A204.1 (cell line): Measurements from ENCODE around the gene UROS.

Source experiments
- FAIRE-seq: peaks from 2 replicates; lab custom pipeline; 2012; peaks lifted over from hg19 to GRCh38; lab: Jason Lieb, UNC

Gene UROS

DNA sequence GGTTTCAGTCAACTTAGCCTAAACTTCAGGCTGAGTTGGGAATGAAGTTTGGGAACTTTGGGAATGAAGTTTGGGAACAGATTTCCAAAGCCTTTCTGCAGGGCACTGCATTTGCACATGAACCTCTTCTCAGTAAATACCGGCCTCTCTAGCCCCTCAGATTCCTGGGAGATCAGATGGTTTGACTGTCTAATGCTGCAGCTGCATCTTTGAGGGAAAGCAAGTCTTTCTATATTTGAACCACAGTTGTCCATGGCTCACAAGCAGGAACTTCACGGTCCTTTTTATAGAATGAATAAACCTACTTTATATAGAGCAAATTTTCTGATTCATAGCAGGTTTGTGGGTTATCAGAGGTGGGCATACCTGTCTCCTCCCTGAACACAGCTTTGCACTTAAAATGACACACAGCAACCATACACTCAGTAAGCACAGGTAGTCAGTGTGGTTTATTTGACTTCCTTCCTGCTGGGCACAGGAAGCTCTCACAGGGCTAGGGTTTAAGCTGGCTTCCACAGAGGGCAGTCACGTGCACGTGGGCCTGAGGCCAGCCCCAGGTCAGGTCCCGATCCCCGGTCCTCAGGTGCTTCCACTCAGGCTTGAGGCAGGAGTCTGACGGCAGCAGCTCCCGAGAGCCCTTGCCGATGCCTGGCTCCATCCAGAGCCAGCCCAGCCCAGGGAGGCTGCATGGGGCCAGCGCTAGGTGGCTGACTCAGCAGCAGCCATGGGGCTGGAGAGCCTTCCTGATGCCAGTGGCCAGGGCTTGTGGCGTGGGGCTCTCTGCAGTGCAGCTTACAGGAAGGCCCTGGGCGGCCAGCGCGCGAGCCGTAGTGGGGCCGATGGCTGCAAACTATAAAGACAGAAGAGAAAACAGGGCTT, 34.7 kb downstream of the UROS start:
- no peak for FAIRE-seq

DNA sequence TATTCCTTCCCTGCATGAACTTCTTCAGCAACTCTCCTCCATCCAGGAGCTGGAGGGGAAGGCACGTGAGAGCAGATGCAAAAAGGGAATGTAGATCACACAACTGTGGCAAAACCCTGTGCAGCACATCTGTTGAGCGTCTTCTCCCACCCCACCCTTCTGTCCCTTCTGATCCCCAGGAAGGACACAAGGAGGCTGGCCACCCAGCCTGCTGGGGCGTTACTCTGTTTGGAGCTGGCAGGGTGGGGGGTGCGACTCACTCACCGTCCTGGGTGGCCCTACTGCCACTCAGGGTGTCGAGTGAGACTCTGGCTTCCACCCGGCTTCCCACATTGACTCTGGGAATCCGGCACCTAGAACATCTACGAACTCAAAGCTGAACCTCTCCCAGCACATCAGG, 37.3 kb downstream of the UROS start:
- no peak for FAIRE-seq

DNA sequence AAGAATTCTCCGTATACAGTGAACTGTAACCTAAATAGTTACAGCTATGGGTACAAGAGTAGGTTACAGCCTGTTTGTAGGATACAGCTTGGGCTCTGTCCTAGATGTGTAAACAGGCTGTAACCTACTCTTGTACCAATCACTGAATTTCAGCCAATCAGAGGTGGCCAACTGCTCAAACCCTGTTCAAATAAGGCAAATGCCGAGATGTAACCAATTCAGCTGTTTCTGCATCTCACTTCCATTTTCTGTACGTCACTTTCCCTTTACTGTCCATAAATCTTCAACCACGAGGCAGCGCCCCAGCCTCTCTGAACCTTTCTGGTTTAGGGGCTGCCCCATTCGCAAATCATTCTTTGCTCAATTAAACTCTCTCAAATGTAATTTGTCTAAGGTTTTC, 39.1 kb downstream of the UROS start:
- FAIRE-seq = no peak

DNA sequence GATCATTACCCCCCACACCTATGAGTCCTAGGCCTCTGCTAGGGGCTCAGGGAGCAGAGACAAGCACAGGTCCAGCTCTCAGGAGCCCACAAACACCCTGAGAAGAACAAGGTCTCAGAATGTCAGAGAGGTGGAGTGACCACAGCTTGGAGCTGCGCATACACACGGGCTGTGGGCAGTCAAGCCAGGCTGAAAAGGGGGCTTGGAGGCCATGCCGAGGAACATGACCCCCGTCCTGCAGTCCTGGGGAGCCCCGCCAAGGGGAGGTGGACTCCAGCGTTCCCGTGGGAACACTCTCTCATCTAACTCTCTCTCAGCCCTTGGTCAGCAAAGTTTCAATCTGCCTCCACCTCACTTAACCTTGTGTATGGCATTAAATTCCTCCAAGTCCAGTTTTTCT, 39.6 kb downstream of the UROS start:
- FAIRE-seq = no peak

DNA sequence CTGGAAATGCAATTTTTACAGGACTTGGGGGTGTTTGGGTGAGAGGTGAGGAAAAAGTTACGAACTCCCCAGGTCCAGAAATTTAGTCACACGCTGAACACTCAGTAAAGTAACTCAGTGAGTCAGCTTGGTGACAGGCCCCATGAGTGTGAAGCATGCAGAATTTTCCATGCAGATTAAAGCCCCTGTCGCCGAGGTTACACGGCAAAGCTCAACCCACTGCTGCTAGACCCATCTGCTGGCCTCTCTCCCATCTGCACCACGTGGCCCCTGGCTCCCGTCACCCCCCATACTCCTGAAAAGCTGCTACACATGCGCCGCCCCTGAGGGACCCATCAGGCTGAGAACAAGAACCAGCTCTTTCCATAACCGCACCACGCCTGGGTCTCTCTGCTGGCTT, 40.4 kb downstream of the UROS start:
- FAIRE-seq = no peak

DNA sequence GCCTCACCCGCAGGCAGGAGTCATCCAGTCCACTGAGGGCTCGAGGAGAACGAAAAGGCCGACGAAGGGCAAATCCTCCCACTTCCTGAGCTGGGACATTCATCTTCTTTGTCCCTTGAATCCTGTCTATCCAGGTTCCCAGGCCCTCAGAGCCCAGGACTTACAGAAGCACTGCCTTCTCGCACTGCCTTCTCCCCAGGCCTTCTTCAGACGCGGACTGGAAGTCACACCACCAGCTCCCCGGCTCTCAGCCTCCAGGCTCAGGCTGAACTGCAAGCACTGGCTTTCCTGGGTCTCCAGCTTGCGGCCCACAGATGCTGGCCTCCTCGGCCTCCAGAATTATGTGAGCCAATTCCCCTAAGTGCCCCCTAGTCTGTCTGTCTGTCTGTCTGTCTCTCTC, 41.0 kb downstream of the UROS start:
- no peak for FAIRE-seq

DNA sequence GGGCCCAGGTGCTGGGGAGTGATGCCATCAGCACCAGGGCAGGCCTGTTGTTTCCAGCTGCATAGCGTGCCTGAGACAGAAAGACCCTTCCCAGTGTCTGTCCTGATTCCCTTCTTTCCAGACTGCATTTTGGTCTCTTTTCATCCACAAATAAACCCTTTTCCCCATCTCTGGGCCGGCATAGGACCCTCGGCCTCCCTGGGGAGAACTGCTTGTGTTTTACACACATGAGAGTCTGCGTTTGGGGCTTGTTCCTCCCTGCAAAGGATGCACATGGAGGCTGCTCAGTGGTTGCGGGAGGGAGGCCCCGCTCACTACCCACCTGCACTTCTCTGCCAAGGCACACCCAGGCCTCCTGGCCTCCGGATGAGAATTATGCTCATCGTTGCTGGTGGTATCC, 41.7 kb downstream of the UROS start:
- no peak for FAIRE-seq

DNA sequence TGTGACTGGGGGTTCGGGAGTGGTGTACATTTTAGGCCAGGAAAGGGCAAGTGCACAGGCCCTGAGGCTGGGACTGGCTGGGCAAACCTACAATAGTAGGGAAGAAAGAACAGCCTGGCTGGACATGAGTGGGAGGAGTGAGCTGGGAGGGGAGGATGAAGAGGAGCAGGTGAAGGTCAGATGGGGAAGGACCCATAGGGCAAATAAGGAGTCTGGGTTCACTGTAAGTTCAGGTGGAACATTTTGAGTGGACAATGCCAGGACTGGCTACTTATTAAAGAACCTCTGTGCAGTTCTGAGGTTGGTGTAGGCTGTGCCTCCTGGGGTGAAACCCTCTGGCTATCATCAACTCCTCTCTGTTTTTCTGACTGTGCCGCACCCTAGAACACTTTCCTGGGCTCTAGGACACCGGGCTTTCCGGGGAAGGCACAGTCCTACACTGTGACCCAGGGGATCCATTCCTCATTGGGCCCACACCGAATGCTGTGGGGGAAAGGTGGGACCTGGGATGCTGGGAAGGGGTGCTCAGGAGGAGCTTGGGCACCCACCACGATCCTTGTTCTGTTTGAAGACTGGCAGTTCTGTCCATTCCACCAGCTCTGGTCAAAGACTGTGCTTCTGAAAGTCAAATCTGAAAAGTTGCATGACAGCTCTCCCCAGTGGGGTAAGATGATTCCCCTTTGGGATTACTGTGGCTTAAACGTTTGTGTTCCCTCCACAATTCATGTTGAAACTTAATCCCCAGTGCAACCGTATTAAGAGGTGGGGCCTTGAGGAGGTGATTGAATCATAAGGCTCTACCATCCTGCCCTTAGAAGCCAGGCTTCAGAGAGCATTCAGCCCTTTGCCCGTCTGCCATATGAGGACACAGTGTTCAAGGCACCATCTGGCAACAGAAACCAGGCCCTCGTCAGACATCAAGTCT, 43.4 kb downstream of the UROS start:
- no peak for FAIRE-seq

DNA sequence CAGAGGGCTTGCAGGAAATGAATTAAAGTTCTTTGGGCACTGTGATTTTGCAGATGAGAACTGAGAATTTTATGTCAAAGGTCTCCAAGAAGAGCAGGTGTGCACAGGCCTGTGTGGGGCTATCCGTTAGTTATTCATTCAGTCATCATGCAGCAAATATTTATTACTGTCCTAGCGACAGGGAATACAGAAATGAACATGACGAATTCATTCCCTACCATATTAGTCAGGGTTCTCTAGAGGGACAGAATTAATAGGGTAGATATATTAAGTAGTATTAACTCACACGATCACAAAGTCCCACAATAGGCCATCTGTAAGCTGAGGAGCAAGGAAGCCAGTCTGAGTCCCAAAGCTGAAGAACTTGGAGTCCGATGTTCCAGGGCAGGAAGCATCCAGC, 44.5 kb downstream of the UROS start:
- FAIRE-seq = no peak

DNA sequence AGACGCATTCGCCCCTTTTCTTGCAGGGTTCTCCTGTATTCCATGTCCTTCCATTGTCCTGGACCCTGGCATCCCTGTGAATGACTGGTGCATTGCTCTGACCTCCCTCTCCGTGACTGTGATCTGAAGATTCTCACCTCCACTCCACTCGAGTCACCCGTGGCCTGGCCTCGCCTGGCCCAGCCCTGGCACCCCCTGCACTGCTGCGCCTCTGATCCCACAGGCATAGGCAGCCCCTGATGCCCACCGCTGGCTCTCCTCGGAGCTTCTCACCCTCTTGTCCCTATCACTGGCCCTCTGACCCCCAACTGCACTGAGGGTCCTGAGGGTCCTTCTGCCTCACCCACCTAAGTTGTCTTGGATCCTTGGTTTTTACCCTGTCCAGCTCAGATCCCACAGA, 45.3 kb downstream of the UROS start:
- no peak for FAIRE-seq

DNA sequence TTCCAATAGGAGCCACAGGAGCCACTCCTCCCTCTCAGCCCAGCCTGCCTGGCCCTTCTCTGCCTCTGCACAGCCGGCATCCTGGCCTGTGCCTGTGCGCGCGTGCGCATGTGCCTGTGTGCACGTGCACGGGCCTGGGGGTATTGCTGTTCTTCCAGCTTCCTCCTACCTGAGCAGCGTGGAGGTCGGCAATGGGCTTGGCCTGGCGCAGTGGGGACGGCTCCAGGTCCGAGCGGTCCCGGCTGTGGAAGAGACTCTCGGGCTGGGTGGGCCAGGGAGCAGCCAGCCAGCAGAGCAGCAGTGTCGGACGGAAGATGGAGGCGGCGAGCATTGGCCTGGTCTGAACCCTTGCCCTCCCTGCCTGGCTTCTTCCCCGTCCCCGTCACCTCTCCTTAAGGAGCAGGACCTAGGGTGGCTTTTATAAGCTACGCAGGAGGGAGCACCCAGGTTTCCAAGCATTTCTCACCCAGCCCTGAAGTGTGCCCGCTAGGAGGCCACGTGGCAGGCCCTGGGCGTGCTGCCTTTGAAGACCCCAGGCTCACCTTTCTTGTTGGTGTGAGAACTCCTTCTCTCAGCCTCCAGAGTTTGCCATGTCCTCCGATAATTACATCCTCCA, 47.5 kb downstream of the UROS start, which contains the start of gene MMP21:
Gene MMP21 (minus strand): TSS at position 331 of the 616 bp plus-strand sequence. CDS start 0 bp downstream, at position 331.
- no peak for FAIRE-seq

DNA sequence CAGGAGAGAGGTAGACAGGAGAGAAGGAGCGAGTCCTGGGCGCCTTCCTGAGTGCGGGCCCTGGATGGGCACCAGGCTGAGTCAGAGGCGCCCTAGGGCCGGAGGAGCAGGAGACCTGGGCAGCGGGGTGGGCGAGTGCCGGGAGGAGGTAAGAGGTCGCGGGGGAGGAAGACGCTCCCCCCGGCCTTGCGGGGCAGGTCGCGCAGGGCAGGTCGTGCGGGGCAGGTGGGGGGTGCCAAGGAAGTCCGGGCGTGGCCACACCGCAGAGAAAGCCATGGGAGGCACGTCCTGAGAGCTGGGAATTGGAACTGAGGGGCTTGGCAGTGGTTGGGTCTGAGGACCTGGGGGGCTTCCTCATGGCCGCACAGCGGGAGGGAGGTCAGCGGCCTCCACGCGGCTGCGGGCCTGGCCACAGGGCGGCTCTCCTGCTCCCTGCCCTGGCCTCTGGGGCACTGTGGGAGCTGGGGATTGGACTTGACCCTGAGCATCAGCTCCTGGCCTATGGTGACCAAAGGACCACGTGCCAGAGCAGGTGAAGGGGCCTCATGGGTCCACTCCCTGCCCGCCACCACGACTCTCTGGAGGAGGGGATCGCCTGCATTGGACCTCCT, 48.4 kb downstream of the UROS start:
- FAIRE-seq = no peak

DNA sequence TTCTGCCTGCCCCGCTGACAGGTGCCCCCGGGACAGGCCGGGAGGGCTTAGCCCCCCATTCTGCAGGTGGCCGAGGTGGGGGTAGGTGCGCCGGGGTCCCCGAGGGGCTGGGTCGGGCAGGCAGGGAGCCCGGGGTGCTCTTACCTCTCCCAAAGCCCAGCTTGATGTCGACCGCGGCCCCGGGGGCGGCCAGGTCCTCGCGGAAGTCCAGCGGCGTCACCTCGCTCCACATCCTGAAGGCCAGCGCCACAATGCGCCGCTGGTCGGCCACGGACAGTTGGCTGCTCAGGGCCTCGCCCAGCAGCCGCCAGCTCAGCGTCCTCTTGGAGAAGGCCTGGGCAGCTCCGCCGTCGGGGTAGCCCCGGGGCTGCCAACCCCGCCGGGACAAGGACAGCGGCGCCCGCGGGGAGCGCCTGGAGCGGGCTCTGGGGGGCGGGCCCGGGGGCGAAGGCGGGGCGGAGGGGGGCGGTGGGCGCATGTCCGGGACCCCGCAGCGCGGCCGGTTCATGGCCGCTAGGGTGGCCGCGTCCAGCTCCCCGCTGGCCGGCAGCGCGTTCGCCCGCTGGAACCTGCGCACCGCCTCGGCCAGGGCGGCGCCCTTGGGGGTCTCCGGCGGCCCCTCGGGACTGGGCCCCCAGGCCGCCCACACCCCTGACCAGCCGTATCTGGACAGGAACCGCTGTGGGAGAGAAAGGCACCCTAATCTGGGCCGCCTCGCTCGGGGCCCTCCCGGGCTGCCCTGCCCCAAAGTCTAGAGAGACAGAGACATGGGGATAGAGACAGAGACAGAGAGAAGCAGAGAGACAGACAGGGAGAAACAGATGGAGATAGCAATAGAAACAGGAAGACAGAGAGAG, 49.1 kb downstream of the UROS start:
- no peak for FAIRE-seq

DNA sequence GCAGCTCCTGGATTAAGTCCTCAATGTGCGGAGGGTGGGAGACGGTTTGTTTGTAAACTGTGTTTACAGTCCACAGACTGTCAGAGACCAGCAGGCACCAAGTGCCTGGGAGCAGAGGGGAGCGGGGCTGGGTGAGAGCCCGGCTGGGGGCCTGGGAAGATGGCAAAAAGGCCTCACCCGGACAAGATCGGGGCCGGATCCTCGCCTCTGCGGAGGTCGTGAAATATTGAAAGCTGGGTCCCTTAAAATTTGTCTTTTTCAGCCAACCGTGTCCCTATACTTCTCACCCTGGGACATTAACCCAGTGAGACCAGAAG, 50.2 kb downstream of the UROS start:
- FAIRE-seq = no peak

DNA sequence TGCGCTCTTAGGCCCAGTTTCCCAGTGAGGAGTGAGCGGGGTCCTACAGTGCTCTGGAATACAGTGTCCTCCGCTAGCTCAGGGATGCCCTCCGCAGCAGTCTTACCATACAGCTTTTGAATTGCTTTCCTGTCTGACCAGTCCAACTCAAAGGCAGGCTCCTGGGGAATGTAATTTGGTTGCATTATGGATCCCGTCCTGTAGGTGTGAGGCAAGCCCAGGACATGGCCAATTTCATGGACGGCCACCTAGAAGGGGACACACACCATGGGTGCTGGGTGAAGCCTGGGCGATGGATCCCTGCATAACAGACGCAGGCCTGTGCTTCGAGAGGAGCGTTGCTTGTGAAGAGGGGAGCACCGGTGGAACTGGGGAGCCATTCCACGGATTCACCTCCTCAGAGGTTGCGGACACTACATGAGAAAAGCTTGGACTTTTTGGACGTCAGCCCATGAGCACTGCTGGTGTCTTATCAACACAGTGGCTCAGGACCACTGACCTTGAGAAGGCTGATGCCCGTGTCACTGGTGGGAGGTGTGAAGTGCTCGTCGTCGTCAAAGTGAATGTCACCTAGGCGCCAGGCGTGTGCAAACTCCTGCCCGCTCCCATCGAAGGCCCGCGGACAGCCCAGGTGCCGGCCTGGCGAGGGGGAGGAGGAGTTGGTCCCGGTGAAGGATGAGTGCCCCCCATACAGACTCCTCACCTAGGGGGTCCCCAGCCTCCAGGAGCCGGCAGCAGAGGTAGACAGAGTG, 50.8 kb downstream of the UROS start:
- no peak for FAIRE-seq

DNA sequence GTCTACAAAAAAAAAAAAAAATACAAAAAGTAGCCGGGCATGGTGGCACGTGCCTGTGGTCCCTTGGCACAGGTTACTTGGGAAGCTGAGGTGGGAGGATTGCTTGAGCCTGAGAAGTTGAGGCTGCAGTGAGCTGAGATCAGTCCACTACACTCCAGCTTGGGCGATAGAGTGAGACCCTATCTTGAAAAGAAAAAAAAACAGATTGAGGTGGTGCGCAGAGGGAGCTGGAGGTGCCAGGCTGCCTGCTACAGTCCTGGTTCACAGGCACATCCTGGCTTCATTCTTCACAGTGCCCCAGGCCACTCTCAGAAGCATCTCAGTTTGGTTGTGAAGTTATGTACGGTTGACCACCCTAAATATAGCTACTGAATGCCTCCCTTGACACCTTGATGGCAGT, 52.2 kb downstream of the UROS start:
- no peak for FAIRE-seq

DNA sequence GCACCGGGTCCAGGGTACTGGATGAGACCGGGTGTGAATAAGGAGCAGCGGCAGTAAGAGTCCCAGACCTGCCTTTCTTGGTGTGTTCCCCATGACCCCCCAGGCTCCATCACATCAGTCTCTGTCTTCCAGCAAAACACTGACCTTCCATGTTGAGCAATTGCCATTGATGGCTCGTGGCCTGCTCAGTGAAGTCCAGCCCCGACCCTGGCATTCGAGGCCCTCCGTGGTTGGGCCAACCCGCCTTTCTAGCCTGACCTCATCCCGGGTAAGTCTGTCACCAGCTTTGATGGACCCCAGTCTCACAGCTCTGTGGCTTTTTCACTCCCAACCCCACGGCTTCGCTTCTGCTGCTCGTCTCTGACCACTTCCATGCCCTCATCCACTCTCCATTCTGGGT, 53.9 kb downstream of the UROS start:
- FAIRE-seq = no peak

DNA sequence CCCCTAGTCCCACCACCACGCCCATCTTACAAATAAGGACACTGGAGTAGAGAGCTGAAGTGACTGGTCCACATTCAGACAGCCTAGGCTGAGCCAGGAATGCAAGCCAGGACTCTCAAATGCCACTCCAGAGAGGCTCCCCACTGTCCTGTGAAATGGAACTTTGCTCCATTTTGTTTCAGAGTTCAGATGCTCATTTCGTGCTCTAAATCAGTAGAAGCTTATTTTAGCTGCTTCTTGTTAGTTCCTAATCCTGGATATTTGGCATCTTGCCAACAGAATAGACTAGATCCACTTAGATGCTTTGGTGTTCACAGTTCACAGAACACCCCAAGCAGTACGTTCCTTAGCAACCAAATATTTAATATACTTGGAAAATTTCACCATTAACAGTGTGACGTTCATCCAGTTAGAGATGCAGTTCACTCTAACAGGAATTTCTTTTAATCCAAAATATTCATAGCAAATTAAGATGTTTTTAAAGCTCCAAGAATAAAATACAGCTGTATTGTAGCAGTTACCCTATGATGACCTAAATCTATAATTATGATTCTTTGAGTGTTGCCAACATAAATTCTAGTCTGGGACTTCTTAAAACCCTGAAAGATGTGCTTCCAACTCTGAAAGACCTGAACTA, 54.7 kb downstream of the UROS start:
- no peak for FAIRE-seq

DNA sequence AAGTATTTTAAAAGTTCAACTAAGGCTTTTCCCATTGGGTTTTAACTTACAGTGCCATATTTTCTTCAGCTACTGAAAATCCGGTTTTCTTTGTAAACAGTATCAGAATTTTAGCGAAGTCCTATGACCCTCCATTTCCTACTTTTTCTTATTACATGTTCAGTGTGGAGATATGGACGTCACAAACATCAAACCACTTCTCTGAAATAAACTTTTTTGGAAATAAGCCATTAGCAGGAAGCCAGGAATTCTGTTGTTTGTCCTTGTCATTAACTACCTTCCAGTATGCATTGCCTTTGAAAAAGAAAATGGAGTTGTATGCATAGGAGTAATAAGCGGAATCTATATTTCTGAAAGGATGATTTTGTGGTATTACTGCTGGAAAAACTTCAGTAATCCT, 56.5 kb downstream of the UROS start:
- no peak for FAIRE-seq

DNA sequence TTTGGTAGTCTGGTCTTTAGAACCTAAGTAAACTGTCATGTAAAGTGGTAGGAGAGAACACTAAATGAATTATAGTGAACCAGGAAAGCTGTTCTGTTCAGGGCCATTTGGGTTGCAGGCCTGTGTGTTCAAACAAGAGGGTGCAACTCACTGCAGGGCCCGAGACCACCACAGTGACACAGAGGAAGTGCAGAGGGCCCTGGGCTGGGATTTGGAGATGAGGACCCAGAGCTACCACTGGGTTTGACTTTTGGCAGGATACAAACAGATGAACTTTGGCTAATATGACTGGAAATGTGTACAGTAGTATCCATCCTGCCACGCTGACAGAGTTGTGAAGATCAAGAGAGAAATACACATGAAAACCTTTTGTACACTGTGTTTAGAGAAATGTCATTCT, 57.2 kb downstream of the UROS start:
- no peak for FAIRE-seq
